HG02610 (cell line): ENCODE results near the gene PRAMEF7.
"Not testable (repeated sequence)": the region's sequence is repeated elsewhere in the genome, so short reads cannot be mapped to it uniquely, and the experiment has no call there.

ENCODE experiments used
- ATAC-seq: cut with Tn5 transposase; IDR thresholded peaks from one replicate; pipeline ENCODE4 v1.9.1; 2021; ENCODE audit warnings: mild to moderate bottlenecking, moderate library complexity; ENCODE audit not compliant: unreplicated experiment

PRAMEF7 gene

DNA sequence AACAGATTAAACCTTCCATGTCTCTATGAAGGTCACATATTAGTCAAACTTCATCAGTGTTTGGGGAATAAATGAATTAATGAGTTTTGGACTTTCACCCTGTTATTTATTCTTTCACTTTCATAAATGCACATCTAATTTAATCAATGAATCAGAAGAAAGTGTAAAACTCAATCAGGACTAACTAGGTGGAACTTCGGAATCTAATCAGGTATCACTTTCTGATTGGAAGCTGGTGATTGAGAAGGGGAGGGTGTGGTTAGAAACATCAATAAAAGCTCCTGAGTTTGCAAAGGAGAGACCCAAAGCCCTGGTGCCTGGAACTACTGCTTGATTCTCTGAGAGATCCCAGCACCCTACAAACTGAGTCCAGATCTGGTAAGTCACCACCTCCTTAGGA, at the start of gene PRAMEF7:
Gene PRAMEF7, plus strand, starts transcription at position 301 of the 400 bp plus-strand sequence. CDS start 1,083 bp downstream, outside the sequence.
- not testable (repeated sequence) for ATAC-seq

DNA sequence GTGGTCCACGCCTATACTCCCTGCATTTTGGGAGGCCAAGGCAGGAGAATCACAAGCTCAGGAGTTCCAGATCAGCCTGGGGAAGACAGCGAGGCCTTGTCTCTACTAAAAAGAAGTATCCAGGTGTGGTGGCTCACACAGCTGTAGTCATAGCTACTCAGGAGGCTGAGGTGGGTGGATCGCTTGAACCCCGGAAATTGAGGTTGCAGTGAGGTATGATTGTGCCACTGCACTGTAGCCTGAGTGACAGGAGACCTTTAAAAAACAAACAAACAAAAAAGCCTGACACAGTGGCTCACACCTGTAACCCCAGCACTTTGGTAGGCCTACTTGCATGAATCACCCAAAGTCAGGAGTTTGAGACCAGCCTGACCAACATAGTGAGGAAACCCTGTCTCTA, 38.0 kb upstream of the PRAMEF7 start:
- ATAC-seq, result not testable (repeated sequence)

DNA sequence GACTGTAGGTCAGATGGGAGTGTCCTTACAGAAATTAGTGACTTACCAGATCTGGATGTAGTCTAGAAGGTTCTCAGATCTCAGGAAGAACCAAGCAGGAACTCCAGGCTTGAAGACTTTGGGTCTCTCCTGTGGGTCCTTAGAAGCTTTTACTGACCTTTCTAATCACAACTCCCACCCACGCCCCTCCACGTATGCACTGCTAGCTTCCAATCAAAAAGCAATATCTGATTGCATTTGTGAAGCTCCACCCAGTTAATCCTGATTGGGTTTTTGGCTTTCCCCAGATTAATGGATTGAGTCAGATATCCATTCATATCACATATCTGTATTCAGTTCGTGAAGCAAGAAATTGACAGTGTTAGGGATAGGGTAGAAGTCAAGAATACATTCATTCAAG, 30.3 kb upstream of the PRAMEF7 start, which contains the start of gene PRAMEF4:
Gene PRAMEF4, minus strand, starts transcription at position 101 of the 400 bp plus-strand sequence. CDS start 2,807 bp downstream, outside the sequence.
- ATAC-seq, result not testable (repeated sequence)

- not testable (repeated sequence) for ATAC-seq
Measured at GRCh38 chr1:12898170-12898569, 18.2 kb upstream of the PRAMEF7 start, which contains the start of gene PRAMEF10. Gene PRAMEF10 (minus strand): TSS chr1:12898270. CDS start chr1:12895847, 2,423 bp downstream.

- not testable (repeated sequence) for ATAC-seq
Measured at GRCh38 chr1:12899186-12899585, 17.2 kb upstream of the PRAMEF7 start.

GRCh38 chr1:12903793-12904572, 12.4 kb upstream of the PRAMEF7 start:
- not testable (repeated sequence) for ATAC-seq

- not testable (repeated sequence) for ATAC-seq
Measured at GRCh38 chr1:12921749-12922148, 5.3 kb downstream of the PRAMEF7 start.

GRCh38 chr1:12924368-12924767, 8.0 kb downstream of the PRAMEF7 start:
- ATAC-seq, result not testable (repeated sequence)

DNA sequence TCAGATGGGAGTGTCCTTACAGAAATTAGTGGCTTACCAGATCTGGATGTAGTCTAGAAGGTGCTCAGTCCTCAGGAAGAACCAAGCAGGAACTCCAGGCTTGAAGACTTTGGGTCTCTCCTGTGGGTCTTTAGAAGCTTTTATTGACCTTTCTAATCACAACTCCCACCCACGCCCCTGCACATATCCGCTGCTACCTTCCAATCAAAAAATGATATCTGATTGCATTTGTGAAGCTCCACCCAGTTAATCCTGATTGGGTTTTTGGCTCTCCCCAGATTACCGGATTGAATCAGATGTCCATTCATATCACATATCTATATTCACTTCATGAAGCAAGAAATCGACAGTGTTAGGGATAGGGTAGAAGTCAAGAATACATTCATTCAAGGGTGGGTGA, 31.1 kb downstream of the PRAMEF7 start, which contains the start of gene PRAMEF6:
Gene PRAMEF6, minus strand, starts transcription at position 101 of the 400 bp plus-strand sequence. CDS start 5,062 bp downstream, outside the sequence.
- ATAC-seq, result not testable (repeated sequence)
